ENCODE measurements around the gene BACH1. TPM values are rescaled to one million over a fixed set of nuclear protein-coding genes. Genes with fewer than 3 reads are reported as not detected.

Gene BACH1
- total RNA-seq, 1 donor, result 189 TPM

GRCh38 chr21:29287383-29287782 is 11.3 kb upstream of the BACH1 start:
- Histone ChIP-seq H3K4me1 (ENCODE audit: insufficient read depth, low read length) (peaks cover 12% of the 10 kb centered on the region), H3K36me3 (ENCODE audit: insufficient read depth, low read length) (no peaks in the 10 kb centered on the region), H3K9me3 (ENCODE audit: low read depth, low read length) (no peaks in the 10 kb centered on the region), H3K4me2 (ENCODE audit: insufficient read depth, low read length) (no peak overlapping the region), H3K27me3 (ENCODE audit: insufficient read depth, low read length) (no peaks in the 10 kb centered on the region), H3K27ac (ENCODE audit: low read depth, low read length) (no peak overlapping the region), H3K79me2 (ENCODE audit: insufficient read depth, low read length) (no peaks in the 10 kb centered on the region), H2AFZ (ENCODE audit: low read length) (peak overlapping the region; percentile 42), H3K4me3 (ENCODE audit: insufficient read depth, low read length) (no peak overlapping the region), H4K20me1 (ENCODE audit: insufficient read depth, low read length) (no peaks in the 10 kb centered on the region)
- DNase-seq (ENCODE audit: insufficient read length, low spot score, missing footprints), result no peak
- TF ChIP-seq, protein P1, sequence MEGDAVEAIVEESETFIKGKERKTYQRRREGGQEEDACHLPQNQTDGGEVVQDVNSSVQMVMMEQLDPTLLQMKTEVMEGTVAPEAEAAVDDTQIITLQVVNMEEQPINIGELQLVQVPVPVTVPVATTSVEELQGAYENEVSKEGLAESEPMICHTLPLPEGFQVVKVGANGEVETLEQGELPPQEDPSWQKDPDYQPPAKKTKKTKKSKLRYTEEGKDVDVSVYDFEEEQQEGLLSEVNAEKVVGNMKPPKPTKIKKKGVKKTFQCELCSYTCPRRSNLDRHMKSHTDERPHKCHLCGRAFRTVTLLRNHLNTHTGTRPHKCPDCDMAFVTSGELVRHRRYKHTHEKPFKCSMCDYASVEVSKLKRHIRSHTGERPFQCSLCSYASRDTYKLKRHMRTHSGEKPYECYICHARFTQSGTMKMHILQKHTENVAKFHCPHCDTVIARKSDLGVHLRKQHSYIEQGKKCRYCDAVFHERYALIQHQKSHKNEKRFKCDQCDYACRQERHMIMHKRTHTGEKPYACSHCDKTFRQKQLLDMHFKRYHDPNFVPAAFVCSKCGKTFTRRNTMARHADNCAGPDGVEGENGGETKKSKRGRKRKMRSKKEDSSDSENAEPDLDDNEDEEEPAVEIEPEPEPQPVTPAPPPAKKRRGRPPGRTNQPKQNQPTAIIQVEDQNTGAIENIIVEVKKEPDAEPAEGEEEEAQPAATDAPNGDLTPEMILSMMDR (IDR thresholded peaks at IDR 0.05; ENCODE audit: extremely low read depth, low read depth, low read length), result no peak

GRCh38 chr21:29288239-29288638 is 10.5 kb upstream of the BACH1 start:
- H2AFZ ChIP-seq (ENCODE audit: low read length), result no peak overlapping the region
- TF ChIP-seq, protein P1 (IDR thresholded peaks at IDR 0.05; ENCODE audit: extremely low read depth, low read depth, low read length), result no peak

GRCh38 chr21:29289317-29289716 is 9.4 kb upstream of the BACH1 start:
- Histone ChIP-seq H4K20me1 (ENCODE audit: insufficient read depth, low read length) (no peaks in the 10 kb centered on the region), H3K27ac (ENCODE audit: low read depth, low read length) (no peak overlapping the region), H3K4me2 (ENCODE audit: insufficient read depth, low read length) (no peak overlapping the region), H3K4me3 (ENCODE audit: insufficient read depth, low read length) (no peak overlapping the region), H3K4me1 (ENCODE audit: insufficient read depth, low read length) (peaks cover 12% of the 10 kb centered on the region), H3K9me3 (ENCODE audit: low read depth, low read length) (no peaks in the 10 kb centered on the region), H3K27me3 (ENCODE audit: insufficient read depth, low read length) (no peaks in the 10 kb centered on the region), H3K79me2 (ENCODE audit: insufficient read depth, low read length) (no peaks in the 10 kb centered on the region), H3K36me3 (ENCODE audit: insufficient read depth, low read length) (no peaks in the 10 kb centered on the region), H2AFZ (ENCODE audit: low read length) (no peak overlapping the region)
- DNase-seq (ENCODE audit: insufficient read length, low spot score, missing footprints), result no peak
- TF ChIP-seq, protein P1 (IDR thresholded peaks at IDR 0.05; ENCODE audit: extremely low read depth, low read depth, low read length), result no peak

More at GRCh38 chr21:29288239-29288638, 10.5 kb upstream of the BACH1 start:
- no peaks in the 10 kb centered on the region for H3K36me3 ChIP-seq (ENCODE audit: insufficient read depth, low read length)
- no peaks in the 10 kb centered on the region for H4K20me1 ChIP-seq (ENCODE audit: insufficient read depth, low read length)
- H3K4me2 ChIP-seq (ENCODE audit: insufficient read depth, low read length), result no peak overlapping the region
- no peaks in the 10 kb centered on the region for H3K79me2 ChIP-seq (ENCODE audit: insufficient read depth, low read length)
- H3K27ac ChIP-seq (ENCODE audit: low read depth, low read length), result no peak overlapping the region
- no peak overlapping the region for H3K4me3 ChIP-seq (ENCODE audit: insufficient read depth, low read length)
- H3K27me3 ChIP-seq (ENCODE audit: insufficient read depth, low read length), result no peaks in the 10 kb centered on the region
- no peaks in the 10 kb centered on the region for H3K9me3 ChIP-seq (ENCODE audit: low read depth, low read length)
- peaks cover 12% of the 10 kb centered on the region for H3K4me1 ChIP-seq (ENCODE audit: insufficient read depth, low read length)
- DNase-seq (ENCODE audit: insufficient read length, low spot score, missing footprints), result no peak

GRCh38 chr21:29290240-29290639 is 8.5 kb upstream of the BACH1 start:
- Histone ChIP-seq H3K36me3 (ENCODE audit: insufficient read depth, low read length) (no peaks in the 10 kb centered on the region), H4K20me1 (ENCODE audit: insufficient read depth, low read length) (no peaks in the 10 kb centered on the region), H3K4me1 (ENCODE audit: insufficient read depth, low read length) (peaks cover 12% of the 10 kb centered on the region), H3K27ac (ENCODE audit: low read depth, low read length) (no peak overlapping the region), H2AFZ (ENCODE audit: low read length) (no peak overlapping the region), H3K9me3 (ENCODE audit: low read depth, low read length) (no peaks in the 10 kb centered on the region), H3K79me2 (ENCODE audit: insufficient read depth, low read length) (no peaks in the 10 kb centered on the region), H3K4me3 (ENCODE audit: insufficient read depth, low read length) (no peak overlapping the region), H3K27me3 (ENCODE audit: insufficient read depth, low read length) (no peaks in the 10 kb centered on the region), H3K4me2 (ENCODE audit: insufficient read depth, low read length) (no peak overlapping the region)
- DNase-seq (ENCODE audit: insufficient read length, low spot score, missing footprints), result no peak
- TF ChIP-seq, protein P1 (IDR thresholded peaks at IDR 0.05; ENCODE audit: extremely low read depth, low read depth, low read length), result no peak
